K562 (cell line): Measurements from ENCODE around the gene TMEM59. TPM values are rescaled to one million over a fixed set of nuclear protein-coding genes. Genes with fewer than 3 reads are reported as not detected.

Experiments
- CUX1 ChIP-seq: fragments of 200-800 bp; sonication (Bioruptor generic); IDR thresholded peaks from 2 replicates; pipeline ENCODE4 v1.6.1; 2016; ENCODE audit warnings: missing genetic modification characterization, missing compliant biosample characterization
- CXXC5 ChIP-seq: fragments of 250-450 bp; sonication (Bioruptor Pico); IDR thresholded peaks from 2 replicates; pipeline ENCODE4 v1.8.0; 2022; ENCODE audit warnings: inconsistent platforms, mild to moderate bottlenecking, moderate library complexity
- HMBOX1 ChIP-seq: sonication (generic); IDR thresholded peaks from 2 replicates; pipeline ENCODE4 v1.6.1; 2016
- HOMEZ ChIP-seq: fragments of 250-450 bp; sonication (Bioruptor Pico); IDR thresholded peaks from 2 replicates; pipeline ENCODE4 v1.4.0; 2020; ENCODE audit warnings: mild to moderate bottlenecking, moderate library complexity
- USF1 ChIP-seq: sonication (generic); formaldehyde crosslinking; IDR thresholded peaks from 2 replicates; pipeline ENCODE4 v1.9.0; 2022; ENCODE audit warnings: mild to moderate bottlenecking, missing genetic modification reagents
- polyA plus RNA-seq, 8 experiments: library from polyadenylated mRNA; depleted of rRNA in 4 of 8; stranded (reverse) in 5 of 8; unstranded in 3 of 8; fragments of >200 nt; fragmentation: Nextera tagmentation in 2 of 8; fragmentation: Illumina TruSeq in 1 of 8; extraction: Ambion mirVana in 2 of 8; extraction: Trizol in 1 of 8; gene quantifications; 2 replicates each; pipeline versions ENCODE4 v1.2.1 to v1.2.3, GENCODE V29; 2011 to 2014; ENCODE audit warnings: inconsistent platforms in 1 of 8, missing spikeins in 1 of 8
- total RNA-seq, 7 experiments: library from RNA; depleted of rRNA in 6 of 7; stranded (reverse); fragments of >200 nt in 6 of 7; fragmentation: Illumina TruSeq in 2 of 7; extraction: Trizol in 2 of 7; gene quantifications; 2 replicates each; pipeline versions ENCODE4 v1.2.1 to v1.2.3, GENCODE V29; 2011 to 2021; ENCODE audit warnings: low replicate concordance in 1 of 7

The TMEM59 gene
- total and polyA plus RNA-seq, 9 of the 15 experiments (the other 6 are each of a cell fraction or from before 2014, with no cell fraction given), result 93.1 to 316 (median 151) TPM

- no peak for TF ChIP-seq CUX1 (CRISPR knock-in tag)
- TF ChIP-seq HOMEZ (CRISPR knock-in tag), result no peak
- no peak for TF ChIP-seq HMBOX1
- TF ChIP-seq USF1 (CRISPR knock-in tag), result peak; percentile 77
- peak; percentile 97 for TF ChIP-seq CXXC5 (CRISPR knock-in tag)
Measured at GRCh38 chr1:54052934-54053744, at the start of gene TMEM59, which contains the start of gene TCEANC2 (continued).
